NB4 (cell line): ENCODE data around the gene CECR2.

ENCODE experiments used
- DNase-seq: peaks from one replicate; pipeline ENCODE4 v3.0.0; 2010; ENCODE audit warnings: low read depth
- H3K4me3 ChIP-seq: one replicate; pipeline ENCODE4 v1.5.1; 2011; ENCODE audit warnings: mild to moderate bottlenecking, low read depth, low read length, moderate library complexity
- CTCF ChIP-seq: IDR thresholded peaks from one replicate; pipeline ENCODE4 v1.5.1; 2012; ENCODE audit warnings: low read depth, low read length
- MAX ChIP-seq: IDR thresholded peaks from 2 replicates; pipeline ENCODE4 v1.6.1; 2011; ENCODE audit warnings: low read depth, low read length
- MYC ChIP-seq: IDR thresholded peaks from 2 replicates; pipeline ENCODE4 v1.6.1; 2011; ENCODE audit warnings: low read depth, low read length
- POLR2A ChIP-seq: IDR thresholded peaks from 2 replicates; pipeline ENCODE4 v1.6.1; 2011; ENCODE audit warnings: mild to moderate bottlenecking; ENCODE audit not compliant: insufficient read length; ENCODE audit errors: extremely low read depth

Gene CECR2

GRCh38 chr22:17489101-17489500, 119.8 kb downstream of the CECR2 start:
- H3K4me3 ChIP-seq: no peak overlapping the region
- DNase-seq: peak; percentile 44
- TF ChIP-seq POLR2A (no peak), MAX (no peak), CTCF (no peak), MYC (no peak)

- DNase-seq: peak; percentile 31
- H3K4me3 ChIP-seq: no peak overlapping the region
- TF ChIP-seq CTCF (no peak), POLR2A (no peak), MYC (no peak), MAX (no peak)
Observed at GRCh38 chr22:17491090-17491640, 121.9 kb downstream of the CECR2 start.

- TF ChIP-seq MAX: no peak
- no peak for TF ChIP-seq POLR2A
- TF ChIP-seq CTCF: no peak
- no peak for TF ChIP-seq MYC
- no peak for DNase-seq
- no peak overlapping the region for H3K4me3 ChIP-seq
Observed at GRCh38 chr22:17492247-17492646, 123.0 kb downstream of the CECR2 start.

GRCh38 chr22:17493419-17493981, 124.2 kb downstream of the CECR2 start:
- DNase-seq: no peak
- TF ChIP-seq MYC: no peak
- no peak for TF ChIP-seq CTCF
- TF ChIP-seq MAX: no peak
- no peak for TF ChIP-seq POLR2A

GRCh38 chr22:17496841-17497240, 127.6 kb downstream of the CECR2 start:
- H3K4me3 ChIP-seq: no peak overlapping the region
- no peak for DNase-seq
- no peak for TF ChIP-seq CTCF
- no peak for TF ChIP-seq MAX
- no peak for TF ChIP-seq MYC
- TF ChIP-seq POLR2A: no peak

More at GRCh38 chr22:17493419-17493981, 124.2 kb downstream of the CECR2 start:
- no peak overlapping the region for H3K4me3 ChIP-seq
